Glutamatergic neuron (in vitro differentiated cells): ENCODE data around the gene KIAA1671. TPM values are rescaled to one million over a fixed set of nuclear protein-coding genes. Genes with fewer than 3 reads are reported as not detected.

Experiments
- DNase-seq: peaks from one replicate; pipeline ENCODE4 v3.0.0; 2022
- H3K27ac Mint-ChIP-seq: one replicate; pipeline ENCODE4 v1.8.0; 2020; ENCODE audit warnings: mild to moderate bottlenecking, mixed read lengths, inconsistent platforms; ENCODE audit not compliant: unreplicated experiment
- H3K27me3 Mint-ChIP-seq: one replicate; pipeline ENCODE4 v1.8.0; 2020; ENCODE audit warnings: mild to moderate bottlenecking, moderate library complexity, mixed read lengths, inconsistent platforms; ENCODE audit not compliant: unreplicated experiment
- H3K36me3 Mint-ChIP-seq: one replicate; pipeline ENCODE4 v1.8.0; 2020; ENCODE audit warnings: mild to moderate bottlenecking, mixed read lengths, inconsistent platforms; ENCODE audit not compliant: unreplicated experiment
- H3K4me1 Mint-ChIP-seq: one replicate; pipeline ENCODE4 v1.8.0; 2020; ENCODE audit warnings: mild to moderate bottlenecking, low read depth, mixed read lengths, inconsistent platforms; ENCODE audit not compliant: unreplicated experiment
- H3K4me3 Mint-ChIP-seq: one replicate; pipeline ENCODE4 v1.8.0; 2020; ENCODE audit warnings: mild to moderate bottlenecking, mixed read lengths, inconsistent platforms; ENCODE audit not compliant: unreplicated experiment
- H3K9me3 Mint-ChIP-seq: one replicate; pipeline ENCODE4 v1.8.0; 2020; ENCODE audit warnings: mild to moderate bottlenecking, moderate library complexity, mixed read lengths, inconsistent platforms; ENCODE audit not compliant: unreplicated experiment
- CTCF ChIP-seq: fragments of 200-600 bp; sonication (generic); IDR thresholded peaks from one replicate; pipeline ENCODE4 v1.5.0; 2021; ENCODE audit not compliant: partially characterized antibody, unreplicated experiment
- total RNA-seq: library from RNA; stranded (reverse); fragmentation: NEBNext Ultra II Directional; extraction: Animal tissue kit (Norgen Biotek cat#: 25700); gene quantifications from one replicate; pipeline ENCODE4 v1.2.1, GENCODE V29; 2021; ENCODE audit not compliant: unreplicated experiment

Gene KIAA1671
- total RNA-seq, 1 donor from 2014 or later, result 15.3 TPM

GRCh38 chr22:25012741-25013143 lies 60.2 kb downstream of the KIAA1671 start:
- TF ChIP-seq CTCF, result no peak
- Mint-ChIP-seq H3K9me3 (no peaks in the 10 kb centered on the region), H3K27ac (no peak overlapping the region), H3K36me3 (no peaks in the 10 kb centered on the region), H3K4me1 (peaks cover 5% of the 10 kb centered on the region), H3K27me3 (no peaks in the 10 kb centered on the region), H3K4me3 (no peak overlapping the region)
- DNase-seq, result no peak

GRCh38 chr22:25013607-25014006 lies 61.1 kb downstream of the KIAA1671 start:
- H3K4me1 Mint-ChIP-seq, result peaks cover 12% of the 10 kb centered on the region
- no peak for TF ChIP-seq CTCF
- H3K9me3 Mint-ChIP-seq, result no peaks in the 10 kb centered on the region
- no peak overlapping the region for H3K27ac Mint-ChIP-seq
- H3K4me3 Mint-ChIP-seq, result no peak overlapping the region
- H3K27me3 Mint-ChIP-seq, result no peaks in the 10 kb centered on the region
- DNase-seq, result no peak
- H3K36me3 Mint-ChIP-seq, result no peaks in the 10 kb centered on the region

GRCh38 chr22:25014896-25015755 lies 62.6 kb downstream of the KIAA1671 start:
- no peak for TF ChIP-seq CTCF
- Mint-ChIP-seq H3K27me3 (no peaks in the 10 kb centered on the region), H3K9me3 (no peaks in the 10 kb centered on the region), H3K36me3 (no peaks in the 10 kb centered on the region), H3K4me1 (peaks cover 13% of the 10 kb centered on the region), H3K4me3 (no peak overlapping the region), H3K27ac (no peak overlapping the region)
- no peak for DNase-seq

- peaks cover 22% of the 10 kb centered on the region for H3K4me1 Mint-ChIP-seq
- no peak for DNase-seq
- no peaks in the 10 kb centered on the region for H3K9me3 Mint-ChIP-seq
- TF ChIP-seq CTCF, result no peak
- H3K27me3 Mint-ChIP-seq, result no peaks in the 10 kb centered on the region
- no peak overlapping the region for H3K27ac Mint-ChIP-seq
- no peak overlapping the region for H3K4me3 Mint-ChIP-seq
- H3K36me3 Mint-ChIP-seq, result no peaks in the 10 kb centered on the region
These were observed 63.8 kb downstream of the KIAA1671 start for GRCh38 chr22:25016311-25016710.

- no peak overlapping the region for H3K4me3 Mint-ChIP-seq
- H3K27ac Mint-ChIP-seq, result no peak overlapping the region
- no peak for TF ChIP-seq CTCF
- H3K9me3 Mint-ChIP-seq, result peaks cover 7% of the 10 kb centered on the region
- no peaks in the 10 kb centered on the region for H3K36me3 Mint-ChIP-seq
- H3K4me1 Mint-ChIP-seq, result peaks cover 31% of the 10 kb centered on the region
- peaks cover 4% of the 10 kb centered on the region for H3K27me3 Mint-ChIP-seq
- DNase-seq, result no peak
These were observed 65.5 kb downstream of the KIAA1671 start for GRCh38 chr22:25018009-25018408.
